Neural progenitor cell (in vitro differentiated cells): ENCODE results near the gene RGS6. TPM values are rescaled to one million over a fixed set of nuclear protein-coding genes. Genes with fewer than 3 reads are reported as not detected.

ENCODE experiments used
- DNase-seq: peaks from one replicate; pipeline ENCODE4 v3.0.0-alpha.2; 2016; ENCODE audit warnings: low spot score
- H2AFZ ChIP-seq: fragments of 200-600 bp; sonication (generic); replicated peaks from 2 replicates; pipeline ENCODE4 v1.6.1; 2016; ENCODE audit warnings: antibody characterized with exemption
- H3F3A ChIP-seq: fragments of 200-600 bp; sonication (generic); 2 replicates; pipeline ENCODE4 v1.6.1; 2016; ENCODE audit warnings: antibody characterized with exemption, low read depth
- H3K27ac ChIP-seq: fragments of 200-600 bp; sonication (generic); 2 replicates; pipeline ENCODE4 v1.5.1; 2016; ENCODE audit warnings: mild to moderate bottlenecking
- H3K27me3 ChIP-seq: fragments of 200-600 bp; sonication (generic); 2 replicates; pipeline ENCODE4 v1.6.1; 2016; ENCODE audit warnings: mild to moderate bottlenecking, moderate library complexity
- H3K36me3 ChIP-seq: fragments of 200-600 bp; sonication (generic); 2 replicates; pipeline ENCODE4 v1.5.1; 2016
- H3K4me1 ChIP-seq: fragments of 200-600 bp; sonication (generic); 2 replicates; pipeline ENCODE4 v1.6.1; 2016; ENCODE audit warnings: mixed run types
- H3K4me2 ChIP-seq: fragments of 200-600 bp; sonication (generic); 2 replicates; pipeline ENCODE4 v1.6.1; 2016
- H3K4me3 ChIP-seq: fragments of 200-600 bp; sonication (generic); 2 replicates; pipeline ENCODE4 v1.5.1; 2016
- H3K79me2 ChIP-seq: fragments of 200-600 bp; sonication (generic); 2 replicates; pipeline ENCODE4 v1.6.1; 2016; ENCODE audit warnings: low read depth
- H3K9ac ChIP-seq: fragments of 200-600 bp; sonication (generic); 2 replicates; pipeline ENCODE4 v1.6.1; 2016
- H3K9me3 ChIP-seq: fragments of 200-600 bp; sonication (generic); 2 replicates; pipeline ENCODE4 v1.5.1; 2016; ENCODE audit warnings: low read depth
- H4K20me1 ChIP-seq: fragments of 200-600 bp; sonication (generic); 2 replicates; pipeline ENCODE4 v1.6.1; 2016; ENCODE audit warnings: low read depth
- H3K27ac Mint-ChIP-seq: 3 replicates; pipeline ENCODE4 v1.8.0; 2021; ENCODE audit warnings: mixed read lengths
- H3K27me3 Mint-ChIP-seq: 2 replicates; pipeline ENCODE4 v1.8.0; 2022; ENCODE audit warnings: low read depth, mild to moderate bottlenecking, inconsistent platforms, moderate library complexity, mixed read lengths; ENCODE audit not compliant: insufficient read depth
- H3K36me3 Mint-ChIP-seq: 3 replicates; pipeline ENCODE4 v1.8.0; 2021; ENCODE audit warnings: mixed read lengths
- H3K4me1 Mint-ChIP-seq: 3 replicates; pipeline ENCODE4 v1.8.0; 2021; ENCODE audit warnings: mixed read lengths
- H3K4me3 Mint-ChIP-seq: 3 replicates; pipeline ENCODE4 v1.8.0; 2021; ENCODE audit warnings: mild to moderate bottlenecking, moderate library complexity, mixed read lengths
- H3K9me3 Mint-ChIP-seq: 3 replicates; pipeline ENCODE4 v1.8.0; 2020; ENCODE audit warnings: mixed read lengths
- CTCF ChIP-seq: fragments of 200-600 bp; sonication (generic); IDR thresholded peaks from 2 replicates; pipeline ENCODE4 v1.5.1; 2017; ENCODE audit warnings: antibody characterized with exemption, mild to moderate bottlenecking
- EZH2 ChIP-seq: fragments of 200-600 bp; sonication (generic); IDR thresholded peaks from 2 replicates; pipeline ENCODE4 v1.6.1; 2017; ENCODE audit warnings: antibody characterized with exemption, mild to moderate bottlenecking, moderate library complexity
- EZH2phosphoT487 ChIP-seq: fragments of 200-600 bp; sonication (generic); IDR thresholded peaks from 2 replicates; pipeline ENCODE4 v1.6.1; 2017; ENCODE audit warnings: antibody characterized with exemption
- total RNA-seq: library from RNA; depleted of rRNA; stranded (reverse); fragments of >200 nt; gene quantifications from 2 replicates; pipeline ENCODE4 v1.2.3, GENCODE V29; 2015; ENCODE audit warnings: low replicate concordance

Gene RGS6
- total RNA-seq, 1 donor from 2014 or later, result 0.80 TPM

- no peak for DNase-seq
- TF ChIP-seq EZH2, result no peak
- no peak for TF ChIP-seq CTCF
- no peak for TF ChIP-seq EZH2phosphoT487
Measured at GRCh38 chr14:72404106-72404774, 472.0 kb downstream of the RGS6 start.

GRCh38 chr14:72404998-72405397, 472.8 kb downstream of the RGS6 start:
- TF ChIP-seq CTCF (peak; percentile 33), EZH2 (no peak)

More at GRCh38 chr14:72404106-72404774, 472.0 kb downstream of the RGS6 start:
- Mint-ChIP-seq H3K36me3 (no peaks in the 10 kb centered on the region), H3K4me1 (no peaks in the 10 kb centered on the region), H3K27ac (no peak overlapping the region), H3K4me3 (no peak overlapping the region), H3K27me3 (peaks cover 2% of the 10 kb centered on the region), H3K9me3 (peaks cover 2% of the 10 kb centered on the region)
- peaks cover 4% of the 10 kb centered on the region for H3K4me1 ChIP-seq
- H3K9me3 ChIP-seq, result no peaks in the 10 kb centered on the region
- H3K27ac ChIP-seq, result no peak overlapping the region
- no peaks in the 10 kb centered on the region for H3K79me2 ChIP-seq
- H3K9ac ChIP-seq, result no peak overlapping the region
- H4K20me1 ChIP-seq, result no peaks in the 10 kb centered on the region
- H3F3A ChIP-seq, result no peaks in the 10 kb centered on the region
- no peak overlapping the region for H3K4me3 ChIP-seq
- H3K4me2 ChIP-seq, result no peak overlapping the region
- H3K36me3 ChIP-seq, result no peaks in the 10 kb centered on the region
- H3K27me3 ChIP-seq, result no peaks in the 10 kb centered on the region
- H2AFZ ChIP-seq, result no peak overlapping the region

GRCh38 chr14:72408020-72408419, 475.8 kb downstream of the RGS6 start:
- H3K27ac Mint-ChIP-seq, result no peak overlapping the region
- Histone ChIP-seq H3K4me1 (peaks cover 4% of the 10 kb centered on the region), H3K36me3 (no peaks in the 10 kb centered on the region), H3K27me3 (no peaks in the 10 kb centered on the region), H3K4me3 (no peak overlapping the region), H3F3A (no peaks in the 10 kb centered on the region), H3K9ac (no peak overlapping the region), H3K4me2 (no peak overlapping the region), H3K79me2 (no peaks in the 10 kb centered on the region), H4K20me1 (no peaks in the 10 kb centered on the region), H3K27ac (no peak overlapping the region), H3K9me3 (no peaks in the 10 kb centered on the region), H2AFZ (no peak overlapping the region)
- H3K27me3 Mint-ChIP-seq, result peaks cover 2% of the 10 kb centered on the region
- H3K36me3 Mint-ChIP-seq, result no peaks in the 10 kb centered on the region
- no peak for TF ChIP-seq EZH2phosphoT487
- no peak for TF ChIP-seq EZH2
- no peak for TF ChIP-seq CTCF
- no peak overlapping the region for H3K4me3 Mint-ChIP-seq
- no peaks in the 10 kb centered on the region for H3K4me1 Mint-ChIP-seq
- DNase-seq, result no peak
- peaks cover 10% of the 10 kb centered on the region for H3K9me3 Mint-ChIP-seq

More at GRCh38 chr14:72404998-72405397, 472.8 kb downstream of the RGS6 start:
- no peak overlapping the region for H3K4me3 ChIP-seq
- no peaks in the 10 kb centered on the region for H3K36me3 ChIP-seq
- no peak overlapping the region for H2AFZ ChIP-seq
- no peaks in the 10 kb centered on the region for H3K36me3 Mint-ChIP-seq
- peaks cover 2% of the 10 kb centered on the region for H3K9me3 Mint-ChIP-seq
- H3K79me2 ChIP-seq, result no peaks in the 10 kb centered on the region
- no peaks in the 10 kb centered on the region for H3F3A ChIP-seq
- H3K9ac ChIP-seq, result no peak overlapping the region
- H3K9me3 ChIP-seq, result no peaks in the 10 kb centered on the region
- H3K4me3 Mint-ChIP-seq, result no peak overlapping the region
- H4K20me1 ChIP-seq, result no peaks in the 10 kb centered on the region
- H3K4me1 Mint-ChIP-seq, result no peaks in the 10 kb centered on the region
- no peak overlapping the region for H3K27ac ChIP-seq
- H3K27me3 Mint-ChIP-seq, result peaks cover 2% of the 10 kb centered on the region
- peak; percentile 43 for DNase-seq
- H3K4me1 ChIP-seq, result peaks cover 4% of the 10 kb centered on the region
- H3K27ac Mint-ChIP-seq, result no peak overlapping the region
- no peak overlapping the region for H3K4me2 ChIP-seq
- no peaks in the 10 kb centered on the region for H3K27me3 ChIP-seq
